Stomach (tissue), 9 donors: Measurements from ENCODE around the gene AMDHD2. TPM values are rescaled to one million over a fixed set of nuclear protein-coding genes. Genes with fewer than 3 reads are reported as not detected.
A peak's percentile ranks its signal among the peaks of the same experiment; 100 is the strongest.

Source experiments
- DNase-seq, 2 donors: peaks; one replicate each; pipeline versions ENCODE4 v3.0.0 to v3.0.0-alpha.2; 2013 to 2019
- H3K27ac ChIP-seq, 5 donors: fragments of 200-600 bp in 4 of 5; sonication (generic) in 4 of 5; one replicate each; pipeline ENCODE4 v1.5.1; 2013 to 2019; ENCODE audit warnings: mild to moderate bottlenecking in 1 of 5, moderate library complexity in 1 of 5
- H3K27me3 ChIP-seq, 3 donors: fragments of 200-600 bp; sonication (generic); one replicate each; pipeline ENCODE4 v1.5.1; 2017 to 2019; ENCODE audit warnings: mixed run types in 1 of 3
- H3K36me3 ChIP-seq, 4 donors: fragments of 200-600 bp; sonication (generic); 1 replicate in 3 of 4; 2 replicates in 1 of 4; pipeline ENCODE4 v1.5.1; 2016 to 2019
- H3K4me1 ChIP-seq, 4 donors: fragments of 200-600 bp; sonication (generic); one replicate each; pipeline ENCODE4 v1.5.1; 2016 to 2019
- H3K4me3 ChIP-seq, 4 donors: fragments of 200-600 bp; sonication (generic) in 3 of 4; one replicate each; pipeline ENCODE4 v1.5.1; 2016 to 2019; ENCODE audit warnings: mild to moderate bottlenecking in 1 of 4
- H3K9me3 ChIP-seq, 4 donors: fragments of 200-600 bp; sonication (generic); one replicate each; pipeline ENCODE4 v1.5.1; 2016 to 2019
- EP300 ChIP-seq: sonication (generic); formaldehyde crosslinking; IDR thresholded peaks from one replicate; pipeline ENCODE4 v1.6.1; 2017; ENCODE audit warnings: antibody characterized with exemption
- POLR2A ChIP-seq, 4 donors: fragments of 450-650 bp; IDR thresholded peaks; one replicate each; pipeline ENCODE4 v1.6.1; 2016; ENCODE audit warnings: antibody characterized with exemption in 4 of 4, control low read depth in 2 of 4, mild to moderate bottlenecking in 1 of 4, moderate library complexity in 1 of 4
- POLR2AphosphoS5 ChIP-seq, 3 donors: sonication (generic); formaldehyde crosslinking; IDR thresholded peaks; one replicate each; pipeline ENCODE4 v1.6.1; 2016; ENCODE audit warnings: antibody characterized with exemption in 3 of 3
- WGBS, 5 donors: extraction: QIAGEN DNeasy Blood & Tissue Kit in 3 of 5; methylation state at CpG; one replicate each; pipeline versions ENCODE4 v1.1.5 to v1.1.7; 2013 to 2018; 5-methylcytosine and 5-hydroxymethylcytosine counted together
- intact Hi-C: fragments of 100-400 bp; cut with DNase I; formaldehyde crosslinking; loops from one replicate; pipeline ENCODE4 v1.15.1; 2023; ENCODE audit warnings: low total_unique reads
- polyA plus RNA-seq, 3 donors: library from polyadenylated mRNA; stranded (reverse); fragments of 200-250 nt; gene quantifications; one replicate each; pipeline ENCODE4 v1.2.3, GENCODE V29; 2013
- total RNA-seq, 5 donors: library from RNA; depleted of rRNA; stranded (reverse); fragments of >200 nt; gene quantifications; one replicate each; pipeline versions ENCODE4 v1.1.0 to v1.2.3, GENCODE V29; 2014 to 2016
- TF ChIP-seq, protein P1 (sequence below), 7 experiments: fragments of 450-650 bp in 4 of 7; fragments of 200-600 bp in 3 of 7; sonication (generic) in 3 of 7; IDR thresholded peaks; one replicate each; pipeline ENCODE4 v1.5.1; 2016 to 2019; ENCODE audit warnings: antibody characterized with exemption in 7 of 7, control low read depth in 2 of 7, mild to moderate bottlenecking in 1 of 7
- donor health status: healthy with polysubstance abuse.
- donor health status: Bipolar disorder and iron deficiency.
- donor health status: healthy.

The AMDHD2 gene
- total and polyA plus RNA-seq, 8 donors = 13.4 to 76.8 (median 22.9) TPM

DNA sequence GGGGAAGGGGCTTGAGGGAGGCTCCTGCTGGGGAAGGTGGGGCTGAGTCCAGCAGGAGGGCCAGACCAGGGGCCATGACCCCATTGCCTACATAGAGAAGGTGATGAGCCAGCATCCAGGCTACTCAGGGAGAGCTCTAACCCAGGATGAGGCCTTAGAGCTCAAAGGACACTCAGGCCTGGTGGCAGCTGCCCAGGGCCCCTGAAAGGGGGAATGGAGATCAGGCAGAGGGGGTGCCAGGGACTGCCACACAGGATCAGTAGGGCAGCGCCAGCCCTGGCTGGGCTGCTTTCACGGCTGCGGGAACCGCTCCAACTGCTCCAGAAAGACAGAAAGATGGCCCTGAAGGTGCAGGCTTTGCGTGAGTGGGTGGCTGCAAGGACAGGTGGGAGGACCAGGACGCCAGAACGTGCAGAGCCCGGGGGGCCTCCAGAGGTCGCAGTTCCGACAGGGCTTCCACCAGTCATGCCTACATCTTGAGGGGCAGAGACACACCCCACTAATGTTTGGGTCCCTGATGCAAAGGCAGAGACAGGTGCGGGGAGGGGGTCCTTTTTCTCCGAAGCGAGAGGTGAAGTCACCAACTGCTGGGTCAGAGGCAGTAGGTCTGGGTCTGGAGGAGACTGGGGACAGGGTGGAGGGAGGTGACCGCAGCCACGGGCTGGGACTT lies 7.3 kb upstream of the AMDHD2 start:
- no peaks in the 10 kb centered on the region for H3K9me3 ChIP-seq
- peak overlapping the region; percentile 67 to 100 (median 86) for H3K4me3 ChIP-seq
- intact Hi-C loops = no loop called here
- peaks cover 48 to 66% (median 62%) of the 10 kb centered on the region in 4 donors for H3K4me1 ChIP-seq
- 39 to 46% (median 41%) methylated on average over 13 to 15 of the region's 15 CpGs for WGBS, 5 donors
- H3K27ac ChIP-seq = peak overlapping the region; percentile 96 to 99 (median 99)
- no peak for DNase-seq
- H3K36me3 ChIP-seq = peaks cover 0 to 5% (median 0%) of the 10 kb centered on the region in 4 donors
- TF ChIP-seq POLR2A (IDR thresholded peaks at IDR 0.05) (no peak), POLR2AphosphoS5 (IDR thresholded peaks at IDR 0.05) (no peak), EP300 (no peak)
- TF ChIP-seq, protein P1, sequence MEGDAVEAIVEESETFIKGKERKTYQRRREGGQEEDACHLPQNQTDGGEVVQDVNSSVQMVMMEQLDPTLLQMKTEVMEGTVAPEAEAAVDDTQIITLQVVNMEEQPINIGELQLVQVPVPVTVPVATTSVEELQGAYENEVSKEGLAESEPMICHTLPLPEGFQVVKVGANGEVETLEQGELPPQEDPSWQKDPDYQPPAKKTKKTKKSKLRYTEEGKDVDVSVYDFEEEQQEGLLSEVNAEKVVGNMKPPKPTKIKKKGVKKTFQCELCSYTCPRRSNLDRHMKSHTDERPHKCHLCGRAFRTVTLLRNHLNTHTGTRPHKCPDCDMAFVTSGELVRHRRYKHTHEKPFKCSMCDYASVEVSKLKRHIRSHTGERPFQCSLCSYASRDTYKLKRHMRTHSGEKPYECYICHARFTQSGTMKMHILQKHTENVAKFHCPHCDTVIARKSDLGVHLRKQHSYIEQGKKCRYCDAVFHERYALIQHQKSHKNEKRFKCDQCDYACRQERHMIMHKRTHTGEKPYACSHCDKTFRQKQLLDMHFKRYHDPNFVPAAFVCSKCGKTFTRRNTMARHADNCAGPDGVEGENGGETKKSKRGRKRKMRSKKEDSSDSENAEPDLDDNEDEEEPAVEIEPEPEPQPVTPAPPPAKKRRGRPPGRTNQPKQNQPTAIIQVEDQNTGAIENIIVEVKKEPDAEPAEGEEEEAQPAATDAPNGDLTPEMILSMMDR (IDR thresholded peaks at IDR 0.05) = no peak
- no peaks in the 10 kb centered on the region for H3K27me3 ChIP-seq

- Histone ChIP-seq H3K4me3 (peak within 1 kb of the TSS; percentile 67 to 100 (median 86)), H3K27me3 (no peaks in the 10 kb centered on the region), H3K4me1 (peaks cover 56 to 74% (median 66%) of the 10 kb centered on the region in 4 donors), H3K27ac (peak within 1 kb of the TSS; percentile 96 to 99 (median 99)), H3K36me3 (peaks cover 0 to 8% (median 0%) of the 10 kb centered on the region in 4 donors), H3K9me3 (no peaks in the 10 kb centered on the region)
- 0 to 4% (median 1%) methylated on average over 5 to 122 of the region's 122 CpGs for WGBS, 5 donors
- intact Hi-C loops = no loop called here
- TF ChIP-seq EP300 (no peak), POLR2A (IDR thresholded peaks at IDR 0.05) (peak in 1 of 4 donors; percentile 70), POLR2AphosphoS5 (IDR thresholded peaks at IDR 0.05) (peak; percentile 83 to 90 (median 87))
- TF ChIP-seq, protein P1 (IDR thresholded peaks at IDR 0.05) = no peak
- peak; percentile 97 for DNase-seq
Measured at GRCh38 chr16:2513405-2514332, 6.5 kb upstream of the AMDHD2 start, which contains the start of gene ATP6V0C. Gene ATP6V0C (plus strand): TSS chr16:2513952. CDS start chr16:2514104, 152 bp downstream.

DNA sequence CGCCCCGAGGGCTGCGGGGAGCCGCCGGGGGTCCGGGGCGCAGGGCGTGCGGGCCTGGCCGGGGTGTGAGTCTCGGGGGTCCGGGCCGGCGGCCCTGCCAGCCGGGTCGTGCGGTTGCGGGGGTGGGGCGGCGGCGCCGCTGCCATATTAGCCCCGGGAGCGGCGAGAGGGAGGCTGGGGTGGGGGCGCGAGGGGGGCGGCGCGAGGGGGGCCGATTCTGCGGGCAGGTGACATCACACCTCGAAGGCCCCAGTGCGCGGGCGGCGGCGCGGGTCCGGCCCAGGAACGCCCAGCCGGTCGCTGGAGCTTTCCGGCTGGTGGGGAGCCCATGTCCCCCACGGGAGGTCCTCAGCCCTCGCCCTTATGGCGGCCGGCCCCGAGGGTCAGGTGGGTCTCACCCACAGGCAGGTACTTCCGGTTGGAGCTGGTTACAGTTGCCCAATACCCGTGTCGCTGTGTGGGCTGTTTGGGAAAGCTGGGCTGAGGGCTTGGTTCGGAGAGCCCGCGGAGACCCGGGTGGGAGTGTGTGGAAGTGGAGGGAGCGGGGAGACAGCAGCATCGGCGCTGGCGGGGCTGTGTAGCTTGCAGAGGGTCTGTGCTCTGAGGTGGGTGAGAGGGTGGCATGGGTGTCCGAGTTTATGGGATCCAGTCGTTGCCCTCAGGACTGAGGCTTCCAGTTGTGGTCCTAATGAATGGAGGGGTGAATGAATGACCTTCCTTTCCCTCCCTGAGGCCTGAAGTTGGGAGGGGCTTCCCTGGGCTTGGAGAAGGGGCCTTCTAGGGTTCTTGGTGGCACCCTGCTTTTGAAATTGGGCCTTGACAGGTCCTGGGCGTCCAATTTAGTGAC lies 5.6 kb upstream of the AMDHD2 start:
- Histone ChIP-seq H3K27me3 (no peaks in the 10 kb centered on the region), H3K27ac (peak overlapping the region; percentile 96 to 99 (median 99)), H3K4me1 (peaks cover 64 to 82% (median 75%) of the 10 kb centered on the region in 4 donors), H3K36me3 (peaks cover 0 to 14% (median 6%) of the 10 kb centered on the region in 4 donors), H3K9me3 (no peaks in the 10 kb centered on the region), H3K4me3 (peak overlapping the region; percentile 67 to 100 (median 86))
- 0 to 1% (median 1%) methylated on average over 14 to 63 of the region's 63 CpGs for WGBS, 5 donors
- DNase-seq = peak; percentile 43 to 78
- intact Hi-C loops = no loop called here
- TF ChIP-seq, protein P1 (IDR thresholded peaks at IDR 0.05) = no peak
- no peak for TF ChIP-seq EP300
- no peak for TF ChIP-seq POLR2AphosphoS5 (IDR thresholded peaks at IDR 0.05)
- TF ChIP-seq POLR2A (IDR thresholded peaks at IDR 0.05) = no peak
